Upper lobe of left lung (tissue), 6 donors: ENCODE results near the gene GAMT. TPM values are rescaled to one million over a fixed set of nuclear protein-coding genes. Genes with fewer than 3 reads are reported as not detected.

Source experiments
- ATAC-seq, 2 donors: fragments of 200-7000 bp; cut with Tn5 transposase; one replicate each; pipeline ENCODE4 v1.9.1; 2022; ENCODE audit warnings: mild to moderate bottlenecking in 2 of 2, moderate library complexity in 2 of 2; ENCODE audit not compliant: low FRiP score in 2 of 2
- DNase-seq, 2 donors: peaks; one replicate each; pipeline ENCODE4 v3.0.0-alpha.2; 2019 to 2020
- H3K27ac ChIP-seq, 4 donors: fragments of 200-600 bp; sonication (generic); one replicate each; pipeline ENCODE4 v1.5.1; 2016 to 2019
- H3K27me3 ChIP-seq, 4 donors: fragments of 200-600 bp; sonication (generic); one replicate each; pipeline ENCODE4 v1.5.1; 2017 to 2019
- H3K36me3 ChIP-seq, 4 donors: fragments of 200-600 bp; sonication (generic); one replicate each; pipeline ENCODE4 v1.5.1; 2016 to 2019
- H3K4me1 ChIP-seq, 4 donors: fragments of 200-600 bp; sonication (generic); one replicate each; pipeline ENCODE4 v1.5.1; 2018 to 2019
- H3K4me3 ChIP-seq, 4 donors: fragments of 200-600 bp; sonication (generic); one replicate each; pipeline ENCODE4 v1.5.1; 2017 to 2019; ENCODE audit warnings: mild to moderate bottlenecking in 2 of 4, moderate library complexity in 1 of 4
- H3K9me3 ChIP-seq, 4 donors: fragments of 200-600 bp; sonication (generic); one replicate each; pipeline ENCODE4 v1.5.1; 2018 to 2019
- EP300 ChIP-seq, 4 donors: sonication (generic); formaldehyde crosslinking; IDR thresholded peaks; one replicate each; pipeline ENCODE4 v1.5.1; 2017; ENCODE audit warnings: antibody characterized with exemption in 4 of 4, control low read depth in 2 of 4
- POLR2A ChIP-seq, 4 donors: fragments of 450-650 bp; IDR thresholded peaks; one replicate each; pipeline ENCODE4 v1.5.1; 2016 to 2017; ENCODE audit warnings: antibody characterized with exemption in 4 of 4, mild to moderate bottlenecking in 2 of 4
- POLR2AphosphoS5 ChIP-seq, 2 donors: sonication (generic); formaldehyde crosslinking; IDR thresholded peaks; one replicate each; pipeline ENCODE4 v1.5.1; 2017; ENCODE audit warnings: antibody characterized with exemption in 2 of 2
- WGBS, 2 donors: methylation state at CpG; one replicate each; pipeline ENCODE4 v1.1.5; 2017 to 2018; 5-methylcytosine and 5-hydroxymethylcytosine counted together
- total RNA-seq, 6 donors: library from RNA; depleted of rRNA in 4 of 6; stranded (reverse); fragments of >200 nt in 4 of 6; gene quantifications; one replicate each; pipeline versions ENCODE4 v1.1.0 to v1.2.1, GENCODE V29; 2016 to 2021
- TF ChIP-seq, protein P1 (sequence below), 6 experiments: fragments of 450-650 bp in 4 of 6; fragments of 200-600 bp in 2 of 6; sonication (generic) in 2 of 6; IDR thresholded peaks; one replicate each; pipeline ENCODE4 v1.5.1; 2016 to 2019; ENCODE audit warnings: antibody characterized with exemption in 6 of 6
- donor health status: DM: no; HTN: no; CAD: no; lungs with moderate emphysema.
- donor health status: DM: no; HTN: yes; CAD: no; lungs with severe emphysema.

GAMT gene
- total RNA-seq, 6 donors from 2014 or later: 4.0 to 12.1 (median 8.1) TPM

DNA sequence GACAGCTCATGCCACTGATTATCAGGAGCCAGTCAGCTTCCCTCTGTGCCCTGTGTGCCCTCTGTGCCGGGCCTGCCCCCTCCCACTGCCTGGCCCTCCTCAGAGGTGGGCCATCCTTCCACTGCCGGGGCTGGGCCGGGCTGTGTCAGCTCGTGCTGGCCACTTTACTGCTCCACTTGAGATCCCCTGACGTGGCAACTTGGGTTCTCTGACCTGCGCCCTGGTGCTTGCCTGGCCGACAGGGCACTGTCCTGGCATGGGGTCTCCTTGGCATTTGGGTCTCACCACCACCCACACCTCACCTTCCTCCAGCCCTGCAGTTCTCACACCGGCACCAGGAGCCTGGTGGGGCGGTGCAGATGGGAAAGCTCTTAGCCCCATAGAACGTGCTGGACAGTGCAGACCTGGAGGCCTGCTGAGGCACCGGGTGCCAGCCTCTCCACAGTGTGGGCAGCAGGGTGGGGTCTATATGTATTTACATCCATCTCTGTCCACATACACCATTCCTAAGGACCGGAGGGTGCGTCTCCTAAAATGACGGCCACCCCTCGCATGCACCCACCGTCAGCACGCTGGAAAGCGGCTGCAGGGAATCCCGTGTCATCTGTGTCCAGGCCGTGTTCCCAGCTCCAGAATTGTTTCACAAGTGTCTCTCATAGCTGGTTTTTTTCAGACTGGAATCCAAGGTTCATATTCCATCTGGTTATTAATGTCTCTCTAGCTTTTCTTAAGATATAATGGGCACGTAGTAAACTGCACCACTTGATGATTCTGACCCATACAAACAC lies 17.8 kb upstream of the GAMT start:
- TF ChIP-seq POLR2A (IDR thresholded peaks at IDR 0.05): no peak
- H3K36me3 ChIP-seq: peaks cover 28 to 67% (median 61%) of the 10 kb centered on the region in 4 donors
- H3K27me3 ChIP-seq: no peaks in the 10 kb centered on the region
- H3K9me3 ChIP-seq: no peaks in the 10 kb centered on the region
- WGBS, 2 donors: 86 to 92% methylated on average over 13 to 21 of the region's 21 CpGs
- DNase-seq (peak in 1 of 2 donors; percentile 76), ATAC-seq (no peak)
- H3K4me1 ChIP-seq: peaks cover 28 to 51% (median 45%) of the 10 kb centered on the region in 4 donors
- no peak overlapping the region for H3K4me3 ChIP-seq
- H3K27ac ChIP-seq: no peak overlapping the region

DNA sequence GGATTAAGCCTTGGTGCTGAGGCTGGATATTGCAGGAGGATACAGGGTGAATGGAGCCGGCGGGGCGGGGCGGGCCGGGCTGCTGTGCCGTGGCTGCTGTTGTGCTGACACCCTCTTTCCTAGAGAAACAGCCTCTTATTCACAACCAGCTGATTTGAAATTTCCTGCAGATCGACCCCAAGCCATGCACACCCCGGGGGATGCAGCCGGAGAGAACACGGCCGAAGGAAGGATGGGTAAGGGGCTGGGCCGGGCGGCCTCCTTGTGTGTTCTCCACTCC lies 17.1 kb upstream of the GAMT start:
- DNase-seq (peak in 1 of 2 donors; percentile 78), ATAC-seq (no peak)
- Histone ChIP-seq H3K27me3 (no peaks in the 10 kb centered on the region), H3K4me3 (no peak overlapping the region), H3K27ac (no peak overlapping the region), H3K36me3 (peaks cover 23 to 64% (median 55%) of the 10 kb centered on the region in 4 donors), H3K4me1 (peaks cover 28 to 57% (median 51%) of the 10 kb centered on the region in 4 donors), H3K9me3 (no peaks in the 10 kb centered on the region)
- 87% methylated on average over 13 of the region's 13 CpGs for WGBS, 2 donors
- no peak for TF ChIP-seq POLR2AphosphoS5 (IDR thresholded peaks at IDR 0.05)
- TF ChIP-seq, protein P1, sequence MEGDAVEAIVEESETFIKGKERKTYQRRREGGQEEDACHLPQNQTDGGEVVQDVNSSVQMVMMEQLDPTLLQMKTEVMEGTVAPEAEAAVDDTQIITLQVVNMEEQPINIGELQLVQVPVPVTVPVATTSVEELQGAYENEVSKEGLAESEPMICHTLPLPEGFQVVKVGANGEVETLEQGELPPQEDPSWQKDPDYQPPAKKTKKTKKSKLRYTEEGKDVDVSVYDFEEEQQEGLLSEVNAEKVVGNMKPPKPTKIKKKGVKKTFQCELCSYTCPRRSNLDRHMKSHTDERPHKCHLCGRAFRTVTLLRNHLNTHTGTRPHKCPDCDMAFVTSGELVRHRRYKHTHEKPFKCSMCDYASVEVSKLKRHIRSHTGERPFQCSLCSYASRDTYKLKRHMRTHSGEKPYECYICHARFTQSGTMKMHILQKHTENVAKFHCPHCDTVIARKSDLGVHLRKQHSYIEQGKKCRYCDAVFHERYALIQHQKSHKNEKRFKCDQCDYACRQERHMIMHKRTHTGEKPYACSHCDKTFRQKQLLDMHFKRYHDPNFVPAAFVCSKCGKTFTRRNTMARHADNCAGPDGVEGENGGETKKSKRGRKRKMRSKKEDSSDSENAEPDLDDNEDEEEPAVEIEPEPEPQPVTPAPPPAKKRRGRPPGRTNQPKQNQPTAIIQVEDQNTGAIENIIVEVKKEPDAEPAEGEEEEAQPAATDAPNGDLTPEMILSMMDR (IDR thresholded peaks at IDR 0.05): no peak
- TF ChIP-seq POLR2A (IDR thresholded peaks at IDR 0.05): no peak
- no peak for TF ChIP-seq EP300 (IDR thresholded peaks at IDR 0.05)

DNA sequence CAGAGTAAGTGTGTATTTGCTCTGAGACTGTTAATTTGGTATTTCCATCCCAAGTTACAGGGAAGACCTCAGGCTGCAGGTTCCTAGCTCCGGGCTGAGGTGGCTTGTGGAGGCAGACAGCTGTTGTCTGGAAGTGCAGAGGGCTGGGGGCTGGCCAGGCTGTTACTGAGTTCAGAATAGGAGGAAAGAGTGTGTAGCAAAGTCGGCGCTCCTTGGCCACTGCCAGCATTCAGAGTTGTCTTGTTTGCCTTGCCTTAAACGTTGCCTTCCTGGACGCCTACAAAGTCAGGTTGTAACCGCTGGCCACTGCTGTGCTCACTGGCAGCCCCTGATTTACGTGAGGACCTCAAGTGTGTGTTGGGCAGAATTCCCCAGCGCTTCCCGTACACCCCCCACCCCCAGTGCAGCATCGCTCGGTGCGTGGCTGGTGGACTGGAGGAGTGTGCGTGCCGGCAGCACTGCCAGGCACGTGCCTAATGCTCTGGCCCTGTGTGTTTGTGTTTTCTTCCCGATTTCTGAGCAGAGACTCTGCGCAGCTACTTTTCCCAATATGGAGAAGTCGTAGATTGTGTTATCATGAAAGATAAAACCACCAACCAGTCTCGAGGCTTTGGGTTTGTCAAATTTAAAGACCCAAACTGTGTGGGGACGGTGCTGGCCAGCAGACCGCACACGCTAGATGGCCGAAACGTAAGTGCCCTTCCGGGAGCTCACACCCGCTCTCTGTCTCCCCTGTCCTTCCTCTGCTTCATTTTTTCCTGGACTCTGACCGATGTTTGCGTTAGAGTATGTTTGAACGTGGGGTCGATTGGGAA lies 16.5 kb upstream of the GAMT start:
- peak overlapping the region; percentile 11 to 84 (median 42) for H3K27ac ChIP-seq

DNA sequence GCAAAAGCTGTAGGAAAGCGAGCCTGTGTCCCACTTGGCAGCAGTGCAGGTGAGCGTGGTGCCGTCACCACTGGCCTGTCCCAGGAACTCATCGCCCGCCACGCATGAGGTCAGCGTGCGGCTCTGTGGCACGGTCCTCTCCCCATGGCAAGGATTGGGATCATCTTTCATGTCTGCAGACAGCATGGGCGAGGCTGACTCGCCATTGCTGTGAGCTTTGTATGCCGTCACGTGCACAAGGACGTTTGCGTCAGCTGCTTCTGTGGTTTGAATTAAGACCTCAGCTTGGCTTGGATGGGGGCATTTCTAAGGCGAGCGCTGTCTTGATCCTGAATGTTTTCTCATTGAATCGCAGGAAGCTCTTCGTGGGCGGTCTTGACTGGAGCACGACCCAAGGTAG lies 15.8 kb upstream of the GAMT start:
- H3K9me3 ChIP-seq: no peaks in the 10 kb centered on the region
- no peaks in the 10 kb centered on the region for H3K27me3 ChIP-seq
- WGBS, 2 donors: 84 to 86% methylated on average over 21 of the region's 21 CpGs
- H3K4me1 ChIP-seq: peaks cover 35 to 70% (median 64%) of the 10 kb centered on the region in 4 donors
- ATAC-seq (peak in 1 of 2 donors; percentile 3), DNase-seq (peak in 1 of 2 donors; percentile 53)
- TF ChIP-seq POLR2AphosphoS5 (IDR thresholded peaks at IDR 0.05) (no peak), POLR2A (IDR thresholded peaks at IDR 0.05) (no peak), EP300 (IDR thresholded peaks at IDR 0.05) (no peak)
- TF ChIP-seq, protein P1 (IDR thresholded peaks at IDR 0.05): no peak
- H3K4me3 ChIP-seq: no peak overlapping the region
- peak overlapping the region in 2 of 4 donors; percentile 84 to 86 for H3K27ac ChIP-seq
- peaks cover 16 to 64% (median 47%) of the 10 kb centered on the region in 4 donors for H3K36me3 ChIP-seq

More for the DNA sequence above, 16.5 kb upstream of the GAMT start:
- DNase-seq: peak in 1 of 2 donors; percentile 57
- WGBS, 2 donors: 78 to 84% methylated on average over 27 to 30 of the region's 30 CpGs
- Histone ChIP-seq H3K27me3 (no peaks in the 10 kb centered on the region), H3K9me3 (no peaks in the 10 kb centered on the region), H3K36me3 (peaks cover 17 to 64% (median 55%) of the 10 kb centered on the region in 4 donors), H3K4me1 (peaks cover 30 to 63% (median 56%) of the 10 kb centered on the region in 4 donors), H3K4me3 (no peak overlapping the region)
- no peak for ATAC-seq
- TF ChIP-seq POLR2A (IDR thresholded peaks at IDR 0.05) (no peak), POLR2AphosphoS5 (IDR thresholded peaks at IDR 0.05) (no peak), EP300 (IDR thresholded peaks at IDR 0.05) (no peak)
- TF ChIP-seq, protein P1 (IDR thresholded peaks at IDR 0.05): no peak
